Measurements from ENCODE around the gene ITGB1BP1. TPM values are rescaled to one million over a fixed set of nuclear protein-coding genes. Genes with fewer than 3 reads are reported as not detected.

The ITGB1BP1 gene
- total RNA-seq, 4 donors from 2014 or later: 24.9 to 50.9 (median 30.8) TPM

- Histone ChIP-seq H3K4me1 (no peaks in the 10 kb centered on the region), H3K4me3 (no peak overlapping the region), H3K9me3 (no peaks in the 10 kb centered on the region), H3K36me3 (peaks cover 47% of the 10 kb centered on the region), H3K27me3 (no peaks in the 10 kb centered on the region), H3K27ac (no peak overlapping the region)
- 97% methylated on average over 7 of the region's 7 CpGs for WGBS
- no peak for DNase-seq (ENCODE audit: low spot score in 2 of 2)
- TF ChIP-seq EP300 (IDR thresholded peaks at IDR 0.05) (no peak), POLR2A (IDR thresholded peaks at IDR 0.05) (no peak), CTCF (IDR thresholded peaks at IDR 0.05) (no peak), POLR2AphosphoS5 (IDR thresholded peaks at IDR 0.05) (no peak)
Measured at GRCh38 chr2:9465170-9465569, 41.8 kb upstream of the ITGB1BP1 start.

GRCh38 chr2:9463698-9464034 is 40.3 kb upstream of the ITGB1BP1 start:
- H3K27ac ChIP-seq: no peak overlapping the region
- TF ChIP-seq EP300 (IDR thresholded peaks at IDR 0.05) (no peak), CTCF (IDR thresholded peaks at IDR 0.05) (no peak), POLR2AphosphoS5 (IDR thresholded peaks at IDR 0.05) (no peak), POLR2A (IDR thresholded peaks at IDR 0.05) (no peak)
- no peaks in the 10 kb centered on the region for H3K9me3 ChIP-seq
- no peak for DNase-seq (ENCODE audit: low spot score in 2 of 2)
- no peaks in the 10 kb centered on the region for H3K27me3 ChIP-seq
- no peak overlapping the region for H3K4me3 ChIP-seq
- WGBS: 89% methylated on average over 7 of the region's 7 CpGs
- peaks cover 51% of the 10 kb centered on the region for H3K36me3 ChIP-seq
- no peaks in the 10 kb centered on the region for H3K4me1 ChIP-seq

GRCh38 chr2:9462886-9463697 is 39.8 kb upstream of the ITGB1BP1 start:
- Histone ChIP-seq H3K4me3 (no peak overlapping the region), H3K9me3 (no peaks in the 10 kb centered on the region), H3K4me1 (no peaks in the 10 kb centered on the region), H3K27me3 (no peaks in the 10 kb centered on the region), H3K27ac (no peak overlapping the region), H3K36me3 (peaks cover 51% of the 10 kb centered on the region)
- WGBS: 89% methylated on average over 6 of the region's 6 CpGs
- TF ChIP-seq POLR2A (IDR thresholded peaks at IDR 0.05) (no peak), EP300 (IDR thresholded peaks at IDR 0.05) (no peak), CTCF (IDR thresholded peaks at IDR 0.05) (no peak), POLR2AphosphoS5 (IDR thresholded peaks at IDR 0.05) (no peak)
- no peak for DNase-seq (ENCODE audit: low spot score in 2 of 2)

GRCh38 chr2:9462313-9462712 is 39.0 kb upstream of the ITGB1BP1 start:
- Histone ChIP-seq H3K4me1 (no peaks in the 10 kb centered on the region), H3K4me3 (no peak overlapping the region), H3K36me3 (peaks cover 53% of the 10 kb centered on the region), H3K27ac (no peak overlapping the region), H3K9me3 (no peaks in the 10 kb centered on the region), H3K27me3 (no peaks in the 10 kb centered on the region)
- WGBS: 85% methylated on average over 5 of the region's 5 CpGs
- TF ChIP-seq POLR2AphosphoS5 (IDR thresholded peaks at IDR 0.05) (no peak), EP300 (IDR thresholded peaks at IDR 0.05) (no peak), CTCF (IDR thresholded peaks at IDR 0.05) (no peak), POLR2A (IDR thresholded peaks at IDR 0.05) (no peak)
- DNase-seq (ENCODE audit: low spot score in 2 of 2): no peak

GRCh38 chr2:9461079-9461478 is 37.8 kb upstream of the ITGB1BP1 start:
- Histone ChIP-seq H3K9me3 (no peaks in the 10 kb centered on the region), H3K27ac (no peak overlapping the region), H3K27me3 (no peaks in the 10 kb centered on the region), H3K4me3 (no peak overlapping the region), H3K36me3 (peaks cover 59% of the 10 kb centered on the region), H3K4me1 (no peaks in the 10 kb centered on the region)
- WGBS: 88% methylated on average over 3 of the region's 3 CpGs
- no peak for DNase-seq (ENCODE audit: low spot score in 2 of 2)
- TF ChIP-seq EP300 (IDR thresholded peaks at IDR 0.05): no peak
- no peak for TF ChIP-seq CTCF (IDR thresholded peaks at IDR 0.05)
- no peak for TF ChIP-seq POLR2AphosphoS5 (IDR thresholded peaks at IDR 0.05)
- no peak for TF ChIP-seq POLR2A (IDR thresholded peaks at IDR 0.05)
